Colon (tissue), 2 donors: ENCODE results near the gene CAPN8.

Experiments used
- FAIRE-seq: peaks from 2 replicates; lab custom pipeline; 2012; peaks lifted over from hg19 to GRCh38; lab: Jason Lieb, UNC
- donor health status: control.
- donor health status: control.

Gene CAPN8

DNA sequence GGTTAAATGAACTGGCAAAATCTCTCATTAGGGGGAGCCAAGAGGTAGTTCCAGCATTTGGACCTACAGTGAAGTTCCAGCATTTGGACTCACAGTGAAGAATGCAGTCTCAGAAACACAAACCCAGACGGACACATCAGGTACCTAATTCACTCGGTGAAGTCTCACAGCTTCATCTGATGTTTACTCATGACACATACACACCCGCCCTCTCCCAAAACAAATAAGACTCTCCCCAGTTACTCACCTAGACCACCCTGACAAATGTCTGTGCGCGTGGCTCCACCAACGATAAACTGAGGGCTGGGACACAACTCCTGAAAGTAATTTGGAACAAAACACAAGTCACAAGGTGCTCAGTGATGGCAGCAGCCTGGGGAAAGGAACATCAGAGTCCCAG lies 11.4 kb downstream of the CAPN8 start:
- no peak for FAIRE-seq

DNA sequence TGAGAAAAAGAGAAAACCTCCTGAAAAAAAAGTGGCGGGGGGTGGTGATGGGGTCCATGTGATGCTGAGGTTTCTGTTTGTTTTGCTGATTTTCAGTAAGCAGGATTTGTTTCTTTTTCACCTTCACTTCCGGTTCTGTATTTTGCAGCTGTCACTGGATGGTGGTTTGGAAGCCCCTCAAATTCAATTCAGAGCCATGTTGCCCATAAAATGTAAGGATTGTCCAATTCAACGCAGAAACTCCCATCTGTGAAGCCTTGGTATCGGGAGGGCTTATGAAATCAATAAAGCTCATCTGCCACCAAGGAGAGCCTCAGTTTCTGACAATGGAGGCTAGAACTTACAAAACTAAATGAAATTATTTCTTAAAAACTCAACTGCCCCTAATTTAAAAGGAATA lies 12.1 kb downstream of the CAPN8 start:
- FAIRE-seq, result no peak

- no peak for FAIRE-seq
Measured at GRCh38 chr1:223653015-223653414, 12.5 kb downstream of the CAPN8 start.

GRCh38 chr1:223652436-223652941 lies 13.0 kb downstream of the CAPN8 start:
- FAIRE-seq, result no peak

DNA sequence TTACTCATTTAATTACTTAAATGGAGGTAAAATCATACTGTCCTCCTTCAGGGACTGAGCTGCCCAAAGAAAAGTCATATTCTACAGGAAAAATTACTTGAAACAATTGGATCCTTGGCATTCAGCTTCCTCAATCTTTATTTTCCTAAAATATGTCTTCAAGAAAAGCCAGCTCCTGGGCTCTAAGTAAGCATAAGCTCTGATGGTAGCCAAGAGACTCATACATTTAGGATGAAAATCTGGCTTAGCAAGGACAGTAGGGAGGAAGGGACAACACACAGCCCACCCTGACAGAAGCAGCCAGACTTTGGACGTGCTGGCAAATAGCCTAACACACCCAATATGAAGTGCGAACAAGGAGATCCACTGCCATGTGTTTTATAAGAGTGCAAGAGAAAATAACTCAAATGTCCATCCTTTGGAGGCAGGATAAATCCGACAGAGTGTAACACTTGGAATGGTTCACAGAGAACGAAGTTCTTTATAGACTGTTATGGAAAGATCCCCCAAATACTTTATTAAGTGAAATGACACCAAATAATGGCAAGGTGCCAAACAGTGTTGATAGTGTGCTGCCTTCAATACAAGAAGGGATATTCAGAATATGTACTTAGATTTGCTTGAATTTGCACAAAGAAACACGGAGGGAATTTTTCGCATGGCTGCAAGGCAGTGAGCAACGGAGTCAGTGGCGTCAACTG lies 14.1 kb downstream of the CAPN8 start:
- FAIRE-seq, result no peak

DNA sequence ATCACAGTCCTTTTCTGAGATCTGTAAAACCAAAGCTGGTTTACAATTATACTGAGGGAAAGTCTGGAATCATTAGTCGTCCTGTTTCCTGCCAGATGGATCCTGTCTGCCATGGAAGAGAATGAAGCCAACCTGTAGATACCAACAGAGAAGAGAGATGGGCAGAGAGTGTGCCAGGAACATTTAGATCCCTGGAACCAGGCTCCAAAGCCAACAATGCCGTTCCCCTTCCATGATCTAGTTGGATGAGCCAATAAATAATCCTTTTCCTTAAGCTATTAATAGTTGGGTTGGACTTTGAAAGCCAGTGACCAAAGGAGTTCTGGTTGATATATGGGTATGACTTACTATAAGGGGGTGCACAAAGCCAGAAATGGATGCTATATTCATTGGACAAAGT lies 15.0 kb downstream of the CAPN8 start:
- no peak for FAIRE-seq

GRCh38 chr1:223649222-223649621 lies 16.3 kb downstream of the CAPN8 start:
- no peak for FAIRE-seq

DNA sequence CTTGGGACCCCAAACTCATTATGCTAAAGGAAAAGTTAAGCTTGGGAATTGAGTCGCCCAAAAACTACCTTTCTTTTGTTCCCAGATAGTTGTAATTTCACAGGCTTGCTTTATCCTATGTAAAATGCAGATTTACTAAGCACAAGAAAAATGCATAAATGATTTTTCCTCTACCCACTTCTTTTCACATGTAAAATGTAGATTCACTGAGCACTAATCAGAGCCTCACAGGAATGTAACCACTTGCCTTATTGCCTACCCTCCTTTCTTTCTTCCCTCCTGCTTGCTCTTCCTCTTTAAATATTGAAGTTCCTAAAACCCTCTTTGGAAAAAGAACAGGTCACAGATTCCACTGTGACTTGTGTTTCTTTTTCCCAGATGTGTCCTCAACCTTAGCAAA lies 18.3 kb downstream of the CAPN8 start:
- no peak for FAIRE-seq

GRCh38 chr1:223645903-223646302 lies 19.6 kb downstream of the CAPN8 start:
- no peak for FAIRE-seq

DNA sequence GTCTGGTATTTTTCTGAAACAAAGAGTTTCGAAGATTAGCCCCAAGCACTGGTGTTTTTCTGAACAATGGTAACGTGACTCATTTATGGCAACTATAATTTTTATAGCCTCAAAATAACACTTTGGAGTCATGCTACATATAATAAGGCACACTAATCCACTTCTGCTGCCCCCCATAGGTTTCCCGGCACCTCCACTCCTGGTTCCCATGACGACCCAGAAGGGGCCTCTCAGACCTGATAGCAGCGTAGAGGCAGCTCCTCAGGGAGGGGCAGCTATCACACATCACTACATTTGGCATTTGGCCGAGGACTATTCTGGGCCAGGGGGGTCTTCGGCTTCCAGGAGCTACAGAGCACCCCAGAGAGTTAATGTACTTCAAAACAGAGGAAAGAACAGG lies 23.3 kb downstream of the CAPN8 start:
- no peak for FAIRE-seq

DNA sequence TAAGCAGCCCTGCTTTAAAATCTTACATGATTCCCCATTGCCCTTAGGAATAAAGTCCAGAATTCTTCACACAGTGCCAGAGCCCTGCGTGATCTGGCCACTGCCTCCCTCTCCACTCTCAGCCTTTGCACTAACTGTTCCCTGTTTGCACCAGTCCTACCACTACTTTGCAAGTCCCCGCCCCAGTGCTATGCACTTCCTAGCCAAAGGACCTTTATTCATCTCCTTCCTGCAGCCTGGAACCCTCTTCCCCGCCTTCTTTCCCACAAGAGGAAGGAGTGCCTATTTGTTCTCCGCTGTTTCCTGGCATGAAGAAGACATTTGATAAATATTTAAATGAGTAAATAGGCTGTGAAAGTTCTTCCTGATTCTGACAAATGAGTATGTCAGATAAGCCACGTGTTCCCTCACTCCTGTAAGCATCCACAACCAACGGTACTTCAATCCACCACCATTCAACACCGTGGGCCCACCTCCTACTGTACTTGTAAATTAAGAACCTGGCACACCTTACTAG lies 23.9 kb downstream of the CAPN8 start:
- no peak for FAIRE-seq

DNA sequence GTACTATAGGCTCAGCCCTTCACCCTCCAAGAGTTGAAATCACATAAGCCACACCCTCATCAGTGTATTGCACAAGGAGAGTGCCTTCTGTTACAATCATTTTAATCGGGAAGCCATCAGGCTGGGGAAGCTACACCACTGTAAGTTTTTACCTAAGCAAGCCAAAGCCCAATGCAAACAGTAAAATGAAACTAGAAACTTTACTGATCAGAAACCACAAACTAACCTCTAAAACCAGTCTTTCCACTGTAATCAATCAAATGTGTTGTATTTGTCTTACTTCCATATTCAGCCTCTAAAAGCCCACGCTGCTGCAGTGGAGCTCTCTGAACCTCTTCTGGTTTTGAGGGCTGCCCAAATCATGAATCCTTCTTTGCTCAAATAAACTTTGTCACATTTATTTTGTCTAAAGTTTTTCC lies 26.2 kb downstream of the CAPN8 start:
- FAIRE-seq, result no peak

- FAIRE-seq, result no peak
Measured at GRCh38 chr1:223635236-223635635, 30.3 kb downstream of the CAPN8 start.

GRCh38 chr1:223634423-223634822 lies 31.1 kb downstream of the CAPN8 start:
- FAIRE-seq, result no peak

GRCh38 chr1:223631956-223632355 lies 33.5 kb downstream of the CAPN8 start:
- no peak for FAIRE-seq

GRCh38 chr1:223631473-223631872 lies 34.0 kb downstream of the CAPN8 start:
- no peak for FAIRE-seq

DNA sequence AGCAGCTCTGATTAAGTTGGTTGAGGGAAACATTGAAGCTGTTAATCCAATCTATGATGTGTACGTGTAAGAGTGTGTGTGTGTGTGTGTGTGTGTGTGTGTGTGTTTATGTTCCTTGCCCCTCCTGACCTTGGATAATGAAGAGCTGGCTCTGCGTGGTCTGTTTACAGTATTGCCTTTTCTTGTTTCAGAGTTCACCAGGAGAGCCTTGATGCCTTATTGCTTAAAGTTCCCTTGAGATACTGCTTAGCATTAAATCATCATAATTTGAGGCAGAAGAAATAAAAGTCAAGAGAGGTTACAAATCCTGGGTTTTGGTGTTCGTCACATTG lies 36.4 kb downstream of the CAPN8 start:
- no peak for FAIRE-seq

- FAIRE-seq, result no peak
Measured at GRCh38 chr1:223628233-223629125, 37.0 kb downstream of the CAPN8 start.

- FAIRE-seq, result no peak
Measured at GRCh38 chr1:223622132-223622842, 43.2 kb downstream of the CAPN8 start.

- FAIRE-seq, result no peak
Measured at GRCh38 chr1:223621312-223621734, 44.2 kb downstream of the CAPN8 start.

DNA sequence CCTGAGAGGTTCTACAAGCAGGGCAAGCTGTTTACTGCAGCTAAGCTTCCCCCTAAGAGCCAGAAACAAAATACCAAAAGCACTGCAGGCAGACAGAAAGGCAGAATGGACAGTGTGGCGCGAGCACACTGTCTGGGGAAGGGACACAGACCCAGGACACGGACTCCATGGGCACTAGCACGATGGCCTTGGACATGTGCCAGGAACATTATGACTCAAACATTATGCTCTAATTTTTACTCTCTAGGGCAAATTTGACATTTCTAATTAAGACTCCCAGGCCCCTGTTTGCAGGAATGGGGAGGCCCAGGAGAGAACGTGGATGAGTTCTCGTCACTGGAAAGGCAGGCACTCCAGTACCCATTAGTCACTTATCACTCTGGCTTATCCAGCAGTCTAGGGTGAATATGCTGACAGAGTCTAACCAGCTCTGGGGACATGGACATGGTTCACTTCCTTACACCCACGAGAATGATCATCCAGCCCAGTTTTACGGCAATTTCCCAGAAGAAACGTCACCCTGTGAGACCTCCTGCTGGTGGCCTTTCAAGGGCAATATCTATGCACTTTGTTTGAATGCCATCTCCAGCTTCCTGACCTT lies 45.1 kb downstream of the CAPN8 start:
- no peak for FAIRE-seq

GRCh38 chr1:223618680-223619079 lies 46.8 kb downstream of the CAPN8 start:
- FAIRE-seq, result no peak
